GM21825 (cell line): Measurements from ENCODE around the gene TXNRD2.

Experiments used
- ATAC-seq: cut with Tn5 transposase; IDR thresholded peaks from one replicate; pipeline ENCODE4 v1.9.1; 2021; ENCODE audit warnings: mild to moderate bottlenecking, moderate library complexity; ENCODE audit not compliant: unreplicated experiment

Gene TXNRD2

GRCh38 chr22:19941365-19942082 is at the start of gene TXNRD2, which contains the start of gene COMT:
Gene TXNRD2, minus strand, starts transcription at chr22:19941818. Its CDS starts 15 bp downstream, at chr22:19941803.
Gene COMT, plus strand, starts transcription at chr22:19941772. Its CDS starts 20,755 bp downstream, at chr22:19962527.
- peak; percentile 54 for ATAC-seq

- no peak for ATAC-seq
These were observed 49.7 kb upstream of the TXNRD2 start for GRCh38 chr22:19991395-19991644.

DNA sequence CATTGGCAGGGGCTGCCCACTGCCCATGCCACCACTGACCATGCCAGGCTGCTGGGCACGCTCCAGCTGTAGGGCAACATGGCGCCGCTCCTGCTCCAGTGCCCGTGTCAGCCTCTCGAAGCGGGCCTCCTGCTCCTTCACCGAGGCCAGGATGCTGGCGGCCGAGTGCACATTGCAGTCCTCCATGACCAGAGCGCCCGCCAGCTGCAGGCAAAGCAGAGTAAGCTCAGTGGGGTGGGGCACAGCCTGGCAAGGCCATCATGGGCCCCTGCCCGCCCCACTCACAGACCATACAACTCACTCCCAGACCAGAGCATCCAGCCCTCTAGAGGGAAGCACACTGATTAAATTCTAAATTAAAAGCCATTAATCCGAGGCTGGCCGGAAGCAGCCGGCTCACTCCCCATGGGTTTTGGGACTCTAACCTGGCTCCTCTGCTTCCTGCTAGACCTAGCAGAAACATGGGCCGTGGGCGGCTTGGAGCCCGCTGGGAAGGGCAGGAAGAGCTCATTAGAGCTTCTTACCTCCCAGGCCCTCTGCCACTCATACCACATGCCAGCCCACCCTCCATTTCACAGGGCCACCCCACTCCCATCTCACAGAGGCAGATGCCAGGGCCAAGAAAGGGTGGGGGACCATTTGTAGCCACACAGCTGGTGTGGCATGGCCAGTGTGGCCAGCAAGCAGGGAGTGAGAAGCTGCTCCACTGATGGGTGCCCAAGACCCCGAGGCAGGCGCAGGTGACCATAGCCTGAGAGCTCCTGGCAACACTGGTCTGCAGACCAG is 49.2 kb upstream of the TXNRD2 start:
- no peak for ATAC-seq

DNA sequence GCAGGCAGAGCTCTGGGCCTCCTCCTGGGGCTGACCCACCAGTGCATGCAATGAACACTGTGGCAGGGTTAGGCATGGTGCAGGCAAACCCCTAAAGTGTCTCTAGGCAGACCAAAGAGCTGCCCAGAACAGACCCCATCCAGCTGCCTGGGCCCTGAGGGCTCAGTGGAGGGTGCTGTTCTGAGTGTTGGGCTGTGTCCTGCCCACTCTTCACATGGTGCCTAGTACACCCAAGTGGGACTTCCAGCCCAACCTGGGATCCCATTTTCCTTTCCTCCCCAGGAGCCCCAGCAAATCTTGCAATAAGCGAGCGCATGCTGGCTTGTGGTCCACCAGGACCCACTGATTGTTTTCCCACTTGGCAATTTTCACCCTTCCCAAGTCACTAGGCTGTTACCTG is 48.6 kb upstream of the TXNRD2 start:
- ATAC-seq, result no peak

DNA sequence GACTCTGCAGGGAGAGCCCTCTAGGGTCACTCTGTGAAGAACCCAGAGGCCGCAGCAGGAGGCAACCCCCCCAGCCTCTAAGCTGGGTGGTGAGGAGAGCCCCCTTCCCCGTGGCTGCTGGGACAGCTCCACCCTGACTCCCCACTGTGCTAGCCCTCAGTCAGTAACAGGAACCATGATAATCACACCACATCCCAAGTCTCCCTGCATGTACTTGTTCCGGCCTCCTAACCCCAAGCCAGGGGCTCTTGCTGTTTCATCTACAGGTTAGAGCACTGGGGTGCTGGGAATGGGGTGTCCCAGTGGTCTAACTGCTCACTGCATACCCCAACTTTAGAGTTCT is 48.1 kb upstream of the TXNRD2 start:
- no peak for ATAC-seq

DNA sequence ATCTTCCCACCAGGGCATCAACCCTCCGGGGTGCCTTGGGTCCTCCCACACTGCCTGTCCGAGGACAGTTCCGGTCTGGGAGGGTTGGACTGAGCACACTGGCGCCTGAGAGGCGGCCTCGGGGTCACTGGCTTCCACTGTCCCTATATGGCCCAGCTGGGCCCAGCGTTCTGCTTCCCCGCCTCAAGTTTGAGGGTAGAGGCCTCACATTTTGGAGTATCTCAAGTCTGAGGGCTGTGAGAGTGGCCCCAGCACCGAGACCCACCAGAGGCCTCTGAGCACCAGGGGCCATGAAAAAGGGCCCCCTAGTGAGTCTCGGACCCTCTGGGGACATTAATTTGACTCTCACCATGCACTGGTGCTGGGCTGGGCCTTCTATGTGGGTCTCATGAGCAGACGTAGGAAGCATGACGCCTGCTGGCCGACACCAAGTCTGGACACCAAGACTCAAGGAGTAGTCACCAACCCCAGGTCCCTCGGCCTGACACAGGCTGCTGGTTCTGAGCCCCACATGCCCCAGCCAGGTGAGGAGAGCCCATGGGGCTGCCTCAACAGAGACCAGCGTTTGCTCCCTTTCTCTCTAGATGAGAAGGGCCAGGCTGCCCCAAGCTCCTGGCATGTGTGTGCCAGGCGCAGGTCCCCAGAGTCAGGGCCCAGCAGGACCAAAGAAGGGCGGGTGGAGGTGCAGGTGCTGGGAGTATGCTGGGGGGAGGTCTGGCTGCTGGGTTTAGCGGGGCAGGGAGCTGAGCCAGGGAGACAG is 47.5 kb upstream of the TXNRD2 start:
- no peak for ATAC-seq

GRCh38 chr22:19988331-19988808 is 46.8 kb upstream of the TXNRD2 start:
- ATAC-seq, result no peak

DNA sequence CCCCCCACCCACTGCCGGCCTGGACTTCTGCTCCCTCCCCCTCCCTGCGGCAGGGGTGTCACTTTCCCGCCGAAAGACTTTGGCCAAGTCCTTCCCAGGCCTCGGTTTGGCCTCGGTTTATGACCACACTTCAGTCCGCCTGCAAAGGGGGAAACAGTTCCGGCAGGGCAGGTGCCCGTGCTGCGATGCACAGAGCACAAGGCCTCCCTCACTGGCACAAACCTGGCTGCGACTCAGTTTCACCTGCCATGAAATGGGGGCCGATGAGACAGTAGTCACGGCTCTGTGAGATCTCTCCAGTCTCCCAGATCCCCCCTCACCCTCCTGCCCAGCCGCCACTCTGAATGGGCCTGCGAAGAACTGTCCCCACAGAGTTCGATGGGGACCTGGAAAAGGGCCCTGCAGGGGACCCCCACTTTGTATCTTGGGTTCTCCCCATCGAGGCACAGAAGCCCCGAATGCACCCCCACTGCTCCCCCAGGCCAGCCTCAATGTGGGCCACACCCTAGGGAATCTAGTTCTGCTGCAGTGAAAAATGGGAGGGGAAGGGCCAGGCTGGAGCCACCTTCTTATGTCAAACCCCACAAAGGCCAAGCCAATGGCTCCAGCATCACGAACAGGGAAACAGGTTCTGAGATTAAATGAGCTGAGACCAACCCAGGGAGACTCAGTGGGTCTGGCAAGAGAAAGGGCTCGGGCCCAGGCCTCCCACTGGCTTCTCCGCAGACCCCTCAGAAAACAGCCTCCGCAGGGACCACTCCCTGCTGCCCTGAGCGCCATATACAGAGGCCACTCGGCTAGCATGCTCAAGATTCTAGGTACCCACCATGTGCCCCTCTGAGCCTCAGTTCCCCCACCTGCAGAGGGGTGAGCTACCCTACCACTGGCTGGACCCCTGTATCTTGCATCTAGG is 46.0 kb upstream of the TXNRD2 start:
- no peak for ATAC-seq

GRCh38 chr22:19986410-19987341 is 45.1 kb upstream of the TXNRD2 start:
- no peak for ATAC-seq

DNA sequence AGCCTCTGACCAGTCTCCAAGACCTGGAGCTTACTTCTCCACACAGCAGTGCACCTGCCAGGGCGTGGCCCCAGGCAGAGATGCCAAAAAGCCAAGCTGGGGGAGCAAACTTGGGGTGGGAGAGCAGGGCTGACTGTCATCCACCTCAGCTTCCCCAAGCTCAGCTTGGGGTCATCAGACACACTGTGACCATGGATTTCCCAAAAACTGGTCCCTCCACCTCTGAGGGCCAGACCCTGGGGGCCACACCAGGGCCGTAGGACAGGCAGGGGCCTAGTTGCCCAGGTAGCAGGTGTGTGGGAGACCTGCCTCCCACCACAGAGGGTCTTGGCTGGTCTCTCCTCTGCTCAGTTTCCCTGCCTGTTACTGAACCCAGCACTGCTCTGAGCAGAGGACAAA is 44.4 kb upstream of the TXNRD2 start:
- no peak for ATAC-seq

- no peak for ATAC-seq
These were observed 43.5 kb upstream of the TXNRD2 start for GRCh38 chr22:19984851-19985811.

DNA sequence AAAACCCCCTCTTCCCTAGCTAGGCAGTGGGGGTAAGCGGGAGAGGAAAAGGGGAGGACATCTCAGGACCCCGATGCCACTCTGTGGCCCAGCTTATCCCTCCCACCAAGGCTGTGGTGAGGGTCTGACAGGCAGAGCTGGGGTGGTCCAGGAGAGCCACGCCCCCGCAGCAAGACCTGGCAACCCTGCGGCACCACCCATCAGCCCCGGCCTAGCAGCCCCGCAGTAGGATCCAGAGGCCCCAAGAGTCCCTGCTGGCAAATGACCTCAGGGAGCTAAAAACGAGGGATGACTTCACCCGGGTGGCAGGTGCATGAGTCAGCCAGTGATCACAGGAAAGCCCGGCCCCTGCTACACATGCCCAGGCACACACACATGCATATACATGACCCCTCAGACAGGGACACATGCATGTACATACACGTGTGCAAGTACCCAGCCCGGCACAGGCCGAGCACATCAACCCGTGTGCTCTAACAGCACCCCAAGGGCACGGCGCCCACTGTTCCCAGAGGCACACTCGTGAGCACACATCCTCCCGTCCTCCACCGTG is 42.7 kb upstream of the TXNRD2 start:
- no peak for ATAC-seq

GRCh38 chr22:19983741-19984140 is 42.1 kb upstream of the TXNRD2 start:
- no peak for ATAC-seq

GRCh38 chr22:19982991-19983578 is 41.5 kb upstream of the TXNRD2 start:
- ATAC-seq, result no peak

- ATAC-seq, result no peak
These were observed 40.6 kb upstream of the TXNRD2 start for GRCh38 chr22:19981961-19982920.

DNA sequence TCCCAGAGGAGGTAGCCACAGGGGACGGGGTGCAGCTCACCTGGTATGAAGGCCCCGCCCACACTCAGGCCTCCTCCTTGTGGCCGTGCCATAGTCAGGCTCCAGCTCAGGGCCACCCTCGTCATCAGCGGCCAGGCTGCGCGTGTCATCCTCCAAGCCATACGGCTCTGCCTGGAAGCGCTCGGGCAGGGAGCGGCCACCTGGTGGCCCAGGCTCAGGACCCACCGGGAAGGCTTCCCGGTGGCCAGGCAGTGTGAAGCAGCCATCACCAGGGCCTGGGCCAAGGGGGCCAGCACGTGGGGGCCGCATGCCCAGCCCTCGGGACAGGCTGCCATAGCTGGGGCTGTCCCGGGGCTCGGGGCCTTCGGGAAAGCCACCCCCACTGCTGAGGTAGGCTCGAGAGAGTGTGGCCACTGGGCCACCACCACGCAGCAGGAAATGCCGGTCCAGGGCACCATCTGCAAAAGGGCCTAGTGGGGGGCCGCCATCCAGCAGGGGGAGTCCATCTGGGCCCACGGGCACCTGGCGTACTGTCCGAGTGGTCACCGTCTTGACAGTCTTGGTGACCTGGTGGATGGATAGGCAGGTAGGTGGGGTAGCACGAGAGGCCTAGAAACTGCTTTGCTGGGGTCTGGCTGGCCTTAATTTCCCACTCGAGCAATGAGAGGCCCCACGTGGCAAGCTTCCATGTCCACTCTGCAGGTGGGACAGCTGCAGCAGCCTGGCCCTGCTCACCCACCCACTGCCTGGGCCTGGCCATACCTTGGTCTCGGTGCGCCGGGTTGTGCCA is 39.7 kb upstream of the TXNRD2 start:
- ATAC-seq, result no peak
